Measurements from ENCODE around the gene GART. TPM values are rescaled to one million over a fixed set of nuclear protein-coding genes. Genes with fewer than 3 reads are reported as not detected.

GART gene
- total RNA-seq, 4 donors from 2014 or later = 23.9 to 123 (median 68.5) TPM

DNA sequence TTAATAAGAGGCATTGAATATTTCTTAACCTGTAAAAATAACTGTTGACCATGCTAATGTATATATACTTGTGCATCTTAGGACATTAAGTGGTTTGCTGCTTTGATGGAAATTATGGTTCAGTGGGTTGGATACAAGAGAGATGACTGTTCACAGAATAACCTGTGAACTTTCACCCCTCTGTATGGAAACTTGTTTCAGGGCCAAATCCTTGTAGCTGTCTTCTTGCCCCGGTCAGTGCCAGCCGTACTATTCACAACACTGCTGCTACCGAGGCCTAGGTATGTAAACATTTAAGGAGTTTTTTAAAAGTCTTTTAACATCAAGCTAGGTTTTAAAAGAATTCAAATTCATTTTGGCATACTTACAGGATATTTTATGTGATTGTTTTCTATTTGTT is 30.4 kb upstream of the GART start:
- H3K4me1 ChIP-seq = peaks cover 0 to 3% (median 0%) of the 10 kb centered on the region in 4 donors
- no peak overlapping the region for H3K27ac ChIP-seq
- H3K4me3 ChIP-seq = no peak overlapping the region
- in situ Hi-C loops (cut with MboI; ENCODE audit: low pct_ligation_motif_present in 1 of 4, low pct_unique_long_range_greater_than_20kb in 1 of 4, low sequenced_read_pairs in 3 of 4) = no loop called here
- intact Hi-C loops (cut with DNase I; ENCODE audit: low total_unique reads) = no loop called here
- no peaks in the 10 kb centered on the region for H3K27me3 ChIP-seq
- DNase-seq = no peak
- H3K9me3 ChIP-seq = no peaks in the 10 kb centered on the region
- TF ChIP-seq, protein P1, sequence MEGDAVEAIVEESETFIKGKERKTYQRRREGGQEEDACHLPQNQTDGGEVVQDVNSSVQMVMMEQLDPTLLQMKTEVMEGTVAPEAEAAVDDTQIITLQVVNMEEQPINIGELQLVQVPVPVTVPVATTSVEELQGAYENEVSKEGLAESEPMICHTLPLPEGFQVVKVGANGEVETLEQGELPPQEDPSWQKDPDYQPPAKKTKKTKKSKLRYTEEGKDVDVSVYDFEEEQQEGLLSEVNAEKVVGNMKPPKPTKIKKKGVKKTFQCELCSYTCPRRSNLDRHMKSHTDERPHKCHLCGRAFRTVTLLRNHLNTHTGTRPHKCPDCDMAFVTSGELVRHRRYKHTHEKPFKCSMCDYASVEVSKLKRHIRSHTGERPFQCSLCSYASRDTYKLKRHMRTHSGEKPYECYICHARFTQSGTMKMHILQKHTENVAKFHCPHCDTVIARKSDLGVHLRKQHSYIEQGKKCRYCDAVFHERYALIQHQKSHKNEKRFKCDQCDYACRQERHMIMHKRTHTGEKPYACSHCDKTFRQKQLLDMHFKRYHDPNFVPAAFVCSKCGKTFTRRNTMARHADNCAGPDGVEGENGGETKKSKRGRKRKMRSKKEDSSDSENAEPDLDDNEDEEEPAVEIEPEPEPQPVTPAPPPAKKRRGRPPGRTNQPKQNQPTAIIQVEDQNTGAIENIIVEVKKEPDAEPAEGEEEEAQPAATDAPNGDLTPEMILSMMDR (IDR thresholded peaks at IDR 0.05) = no peak
- TF ChIP-seq POLR2A (IDR thresholded peaks at IDR 0.05) (no peak), POLR2AphosphoS5 (IDR thresholded peaks at IDR 0.05) (no peak), EP300 (IDR thresholded peaks at IDR 0.05; ENCODE audit: low read depth) (no peak)
- H3K36me3 ChIP-seq = peaks cover 0 to 64% (median 35%) of the 10 kb centered on the region in 4 donors
- 35 to 47% methylated on average over 2 to 3 of the region's 3 CpGs for WGBS, 2 donors (ENCODE audit: low coverage in 1 of 2)

DNA sequence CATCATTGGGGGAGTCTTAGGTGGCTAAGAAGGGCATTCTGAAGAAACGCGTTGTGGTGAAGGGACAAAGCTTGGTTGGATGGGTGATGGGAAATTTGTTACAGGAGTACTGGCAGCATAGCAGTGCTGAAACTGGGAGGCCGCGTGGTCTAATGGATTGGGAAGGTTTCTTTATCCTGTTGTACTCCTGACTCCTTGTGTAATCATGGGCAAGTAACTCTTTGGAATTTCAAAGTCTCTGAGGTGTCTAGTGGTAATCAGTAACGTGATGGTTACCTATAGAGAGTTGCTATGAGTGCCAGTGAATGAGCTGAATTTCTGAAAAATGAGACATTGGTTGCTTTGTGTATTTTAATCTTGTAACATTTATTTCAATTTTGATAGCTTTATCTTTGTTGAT is 28.1 kb upstream of the GART start:
- H3K4me1 ChIP-seq = peaks cover 0 to 3% (median 0%) of the 10 kb centered on the region in 4 donors
- no peaks in the 10 kb centered on the region for H3K27me3 ChIP-seq
- H3K36me3 ChIP-seq = peaks cover 0 to 62% (median 34%) of the 10 kb centered on the region in 4 donors
- in situ Hi-C loops (cut with MboI; ENCODE audit: low pct_ligation_motif_present in 1 of 4, low pct_unique_long_range_greater_than_20kb in 1 of 4, low sequenced_read_pairs in 3 of 4) = no loop called here
- 85 to 93% methylated on average over 5 of the region's 5 CpGs for WGBS, 2 donors (ENCODE audit: low coverage in 1 of 2)
- no peak for DNase-seq
- no peak overlapping the region for H3K27ac ChIP-seq
- no peak for TF ChIP-seq POLR2AphosphoS5 (IDR thresholded peaks at IDR 0.05)
- no peak for TF ChIP-seq EP300 (IDR thresholded peaks at IDR 0.05; ENCODE audit: low read depth)
- TF ChIP-seq POLR2A (IDR thresholded peaks at IDR 0.05) = no peak
- intact Hi-C loops (cut with DNase I; ENCODE audit: low total_unique reads) = no loop called here
- H3K9me3 ChIP-seq = no peaks in the 10 kb centered on the region
- H3K4me3 ChIP-seq = no peak overlapping the region

DNA sequence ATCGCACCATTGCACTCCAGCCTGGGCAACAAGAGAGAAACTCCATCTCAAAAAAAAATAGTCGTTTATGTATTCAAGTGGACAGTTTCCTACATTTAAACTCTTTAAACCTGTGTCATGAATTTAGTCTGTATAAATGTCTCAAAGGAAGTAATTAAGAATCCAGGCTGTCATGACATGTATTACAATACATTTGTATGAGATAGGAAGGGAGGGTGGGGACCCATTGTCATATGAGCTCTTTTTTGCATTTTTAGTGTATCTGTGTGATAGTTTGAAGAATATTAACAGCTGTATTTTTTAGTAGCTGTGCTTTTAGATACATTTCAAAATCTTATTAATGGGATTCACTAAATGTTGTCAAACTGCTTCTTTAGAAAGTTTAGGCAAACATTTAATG is 26.5 kb upstream of the GART start:
- H3K27ac ChIP-seq = no peak overlapping the region
- no peaks in the 10 kb centered on the region for H3K27me3 ChIP-seq
- no peak for TF ChIP-seq POLR2AphosphoS5 (IDR thresholded peaks at IDR 0.05)
- no peak for TF ChIP-seq EP300 (IDR thresholded peaks at IDR 0.05; ENCODE audit: low read depth)
- TF ChIP-seq POLR2A (IDR thresholded peaks at IDR 0.05) = no peak
- TF ChIP-seq, protein P1 (IDR thresholded peaks at IDR 0.05) = no peak
- H3K4me1 ChIP-seq = peaks cover 0 to 3% (median 0%) of the 10 kb centered on the region in 4 donors
- in situ Hi-C loops (cut with MboI; ENCODE audit: low pct_ligation_motif_present in 1 of 4, low pct_unique_long_range_greater_than_20kb in 1 of 4, low sequenced_read_pairs in 3 of 4) (no loop called here), intact Hi-C loops (cut with DNase I; ENCODE audit: low total_unique reads) (no loop called here)
- no peak for DNase-seq
- no peak overlapping the region for H3K4me3 ChIP-seq
- H3K36me3 ChIP-seq = peaks cover 0 to 55% (median 27%) of the 10 kb centered on the region in 4 donors
- WGBS, 2 donors (ENCODE audit: low coverage in 1 of 2) = 76 to 84% methylated on average over 2 of the region's 2 CpGs
- no peaks in the 10 kb centered on the region for H3K9me3 ChIP-seq

DNA sequence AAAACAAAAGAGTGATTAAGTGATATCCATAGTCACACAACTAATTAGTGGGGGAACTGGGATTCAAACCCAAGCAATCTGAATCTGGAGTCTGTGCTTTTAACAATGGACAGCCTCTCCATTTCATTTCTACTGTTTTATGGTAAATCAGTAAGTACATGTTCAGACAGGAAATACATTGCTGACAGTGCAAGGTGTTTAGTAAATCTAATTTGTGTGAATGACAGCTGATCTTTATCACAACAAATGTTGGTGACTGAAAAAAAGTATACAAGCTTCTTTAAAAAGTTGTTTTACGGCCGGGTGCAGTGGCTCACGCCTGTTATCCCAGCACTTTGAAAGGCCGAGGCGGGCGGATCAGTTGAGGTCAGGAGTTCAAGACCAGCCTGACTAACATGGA is 26.0 kb upstream of the GART start:
- DNase-seq = no peak
- in situ Hi-C loops (cut with MboI; ENCODE audit: low pct_ligation_motif_present in 1 of 4, low pct_unique_long_range_greater_than_20kb in 1 of 4, low sequenced_read_pairs in 3 of 4) (no loop called here), intact Hi-C loops (cut with DNase I; ENCODE audit: low total_unique reads) (no loop called here)
- Histone ChIP-seq H3K36me3 (peaks cover 0 to 55% (median 27%) of the 10 kb centered on the region in 4 donors), H3K9me3 (no peaks in the 10 kb centered on the region), H3K4me3 (no peak overlapping the region), H3K27ac (no peak overlapping the region), H3K4me1 (peaks cover 0 to 3% (median 0%) of the 10 kb centered on the region in 4 donors), H3K27me3 (no peaks in the 10 kb centered on the region)
- no peak for TF ChIP-seq EP300 (IDR thresholded peaks at IDR 0.05; ENCODE audit: low read depth)
- WGBS, 2 donors (ENCODE audit: low coverage in 1 of 2) = 47 to 64% methylated on average over 3 to 6 of the region's 6 CpGs

DNA sequence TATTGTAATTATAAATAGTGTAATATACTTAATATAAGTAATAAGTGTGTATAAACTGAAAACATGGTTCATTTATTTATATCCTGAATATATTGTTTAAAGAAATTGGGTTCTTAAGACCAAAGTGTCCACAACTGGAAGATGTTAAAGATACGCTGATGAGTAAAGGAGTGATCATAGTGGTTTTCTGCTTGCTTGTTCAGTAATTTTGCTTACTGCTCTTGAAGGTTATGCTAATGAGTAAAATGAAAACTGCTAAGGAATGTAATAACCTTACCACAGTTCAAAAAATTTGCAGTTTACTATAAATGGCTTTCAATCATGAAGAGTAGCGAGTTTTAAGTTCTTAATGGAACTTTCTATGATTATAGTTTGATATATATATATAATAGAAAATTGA is 24.6 kb upstream of the GART start:
- no peak overlapping the region for H3K4me3 ChIP-seq
- in situ Hi-C loops (cut with MboI; ENCODE audit: low pct_ligation_motif_present in 1 of 4, low pct_unique_long_range_greater_than_20kb in 1 of 4, low sequenced_read_pairs in 3 of 4) (no loop called here), intact Hi-C loops (cut with DNase I; ENCODE audit: low total_unique reads) (no loop called here)
- no peak overlapping the region for H3K27ac ChIP-seq
- no peaks in the 10 kb centered on the region for H3K4me1 ChIP-seq
- no peak for DNase-seq
- 84 to 94% methylated on average over 2 of the region's 2 CpGs for WGBS, 2 donors (ENCODE audit: low coverage in 1 of 2)
- H3K9me3 ChIP-seq = no peaks in the 10 kb centered on the region
- H3K27me3 ChIP-seq = no peaks in the 10 kb centered on the region
- TF ChIP-seq EP300 (IDR thresholded peaks at IDR 0.05; ENCODE audit: low read depth) (no peak), POLR2AphosphoS5 (IDR thresholded peaks at IDR 0.05) (no peak), POLR2A (IDR thresholded peaks at IDR 0.05) (no peak)
- TF ChIP-seq, protein P1 (IDR thresholded peaks at IDR 0.05) = no peak
- peaks cover 0 to 61% (median 32%) of the 10 kb centered on the region in 4 donors for H3K36me3 ChIP-seq

Measured in transverse colon (tissue), 4 donors.